ENCODE measurements around the gene CKM. TPM values are rescaled to one million over a fixed set of nuclear protein-coding genes. Genes with fewer than 3 reads are reported as not detected.

The CKM gene
- total and polyA plus RNA-seq, 10 of the 15 experiments (the other 5 are each of a cell fraction or from before 2014, with no cell fraction given): 0.08 to 0.14 (median 0.13) TPM; not detected in 5

DNA sequence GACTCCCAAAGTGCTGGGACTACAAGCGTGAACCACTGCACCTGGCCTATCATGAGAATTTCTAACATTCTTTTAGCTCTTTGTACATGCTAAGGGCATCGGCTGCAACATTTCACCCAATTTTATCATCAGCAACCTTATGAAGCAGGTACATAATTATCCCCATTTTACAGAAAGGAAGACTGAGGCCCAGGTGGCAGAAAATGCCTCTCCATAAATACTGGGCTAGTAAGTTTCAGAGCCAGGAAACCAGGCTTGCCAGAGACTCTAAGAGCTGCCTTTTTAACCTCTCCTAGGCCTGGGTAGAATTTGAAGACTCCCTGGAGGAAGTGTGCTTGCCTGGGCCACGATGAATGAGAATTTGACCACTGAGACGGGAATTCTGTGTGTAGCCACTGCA, 45.5 kb upstream of the CKM start:
- H3K9ac ChIP-seq (ENCODE audit: control insufficient read depth, insufficient read depth, low read length): no peak overlapping the region
- DNase-seq (ENCODE audit: low read depth, low spot score) (no peak), ATAC-seq (no peak), FAIRE-seq (no peak)
- intact Hi-C loops (cut with micrococcal nuclease; ENCODE audit: unreplicated experiment) (no loop called here), in situ Hi-C loops (cut with MboI) (no loop called here)
- CTCF ChIA-PET: no interaction called here
- POLR2A ChIA-PET: no interaction called here
- no peak overlapping the region for H2AFZ ChIP-seq (ENCODE audit: control insufficient read depth, low read depth, low read length)
- no peak for TF ChIP-seq ZNF274 (IDR thresholded peaks at IDR 0.05; ENCODE audit: insufficient read depth, insufficient read length)
- TF ChIP-seq LARP7 (IDR thresholded peaks at IDR 0.05): no peak
- no peak for TF ChIP-seq CHD1 (IDR thresholded peaks at IDR 0.05; ENCODE audit: low read depth, low read length)
- no peak for TF ChIP-seq MTA2 (IDR thresholded peaks at IDR 0.05; ENCODE audit: low read depth)
- TF ChIP-seq CBFB (IDR thresholded peaks at IDR 0.05; ENCODE audit: low read depth): no peak
- TF ChIP-seq KDM1A (IDR thresholded peaks at IDR 0.05; ENCODE audit: borderline replicate concordance): no peak
- TF ChIP-seq CREM (IDR thresholded peaks at IDR 0.05; ENCODE audit: low read depth): no peak
- no peak for TF ChIP-seq RAD51 (IDR thresholded peaks at IDR 0.05)
- no peak for TF ChIP-seq RCOR1 (conservative IDR thresholded peaks at IDR 0.05; ENCODE audit: low read depth, low read length)
- TF ChIP-seq NKRF (conservative IDR thresholded peaks at IDR 0.05): no peak
- TF ChIP-seq BCL11A (IDR thresholded peaks at IDR 0.05; ENCODE audit: low read depth, low read length): no peak
- TF ChIP-seq RB1 (IDR thresholded peaks at IDR 0.05; ENCODE audit: borderline replicate concordance): no peak
- TF ChIP-seq, protein P1, sequence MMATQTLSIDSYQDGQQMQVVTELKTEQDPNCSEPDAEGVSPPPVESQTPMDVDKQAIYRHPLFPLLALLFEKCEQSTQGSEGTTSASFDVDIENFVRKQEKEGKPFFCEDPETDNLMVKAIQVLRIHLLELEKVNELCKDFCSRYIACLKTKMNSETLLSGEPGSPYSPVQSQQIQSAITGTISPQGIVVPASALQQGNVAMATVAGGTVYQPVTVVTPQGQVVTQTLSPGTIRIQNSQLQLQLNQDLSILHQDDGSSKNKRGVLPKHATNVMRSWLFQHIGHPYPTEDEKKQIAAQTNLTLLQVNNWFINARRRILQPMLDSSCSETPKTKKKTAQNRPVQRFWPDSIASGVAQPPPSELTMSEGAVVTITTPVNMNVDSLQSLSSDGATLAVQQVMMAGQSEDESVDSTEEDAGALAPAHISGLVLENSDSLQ (IDR thresholded peaks at IDR 0.05): no peak
- 91% methylated on average over 4 of the region's 4 CpGs for WGBS (ENCODE audit: insufficient coverage, insufficient replicate concordance, low lambda C conversion rate, missing lambda C conversion rate)
- no peak overlapping the region for H3K4me2 ChIP-seq (ENCODE audit: control insufficient read depth, insufficient read depth)
- H3K27me3 ChIP-seq (replicated peaks in 1 of 2; ENCODE audit: control insufficient read depth in 2 of 2, insufficient read depth in 2 of 2, low read length in 1 of 2): no peaks in the 10 kb centered on the region
- 0 out of 4 replicates have a peak, but pooled peaks cover 0 to 2% of the 10 kb centered on the region in 2 experiments for H3K36me3 ChIP-seq (ENCODE audit: control insufficient read depth in 2 of 2, insufficient read depth in 2 of 2, low read length in 1 of 2)
- no peaks in the 10 kb centered on the region for H3K9me3 ChIP-seq (replicated peaks; ENCODE audit: control insufficient read depth, insufficient read depth, low read length)
- H3K27ac ChIP-seq (ENCODE audit: control insufficient read depth, insufficient read depth): no peak overlapping the region
- no peaks in the 10 kb centered on the region; the same call in 1 of the 2 replicates for H3K4me1 ChIP-seq (ENCODE audit: control insufficient read depth, insufficient read depth, low read length)
- H3K79me2 ChIP-seq (ENCODE audit: control insufficient read depth, insufficient read depth, low read length): peaks cover 9% of the 10 kb centered on the region
- SMC1A ChIA-PET (ENCODE audit: uncharacterized antibody, unreplicated experiment): no interaction called here
- H4K20me1 ChIP-seq (ENCODE audit: control insufficient read depth, insufficient read depth): no peaks in the 10 kb centered on the region
- H3K4me3 ChIP-seq: no peak overlapping the region
- RAD21 ChIA-PET (ENCODE audit: unreplicated experiment): no interaction called here
- TSS peak; percentile 65 for BruUV-seq (replicated peaks)
